Loucy (cell line): ENCODE data around the gene MET.

ENCODE experiments used
- EZH2phosphoT487 ChIP-seq: fragments of 200-600 bp; IDR thresholded peaks from 2 replicates; pipeline ENCODE4 v1.6.1; 2018; ENCODE audit warnings: antibody characterized with exemption, mild to moderate bottlenecking, moderate library complexity, borderline replicate concordance
- TF ChIP-seq, protein P1 (sequence below): fragments of 200-600 bp; sonication (generic); conservative IDR thresholded peaks from 2 replicates; pipeline ENCODE4 v1.5.1; 2014; ENCODE audit warnings: mild to moderate bottlenecking, antibody characterized with exemption, low read length

DNA sequence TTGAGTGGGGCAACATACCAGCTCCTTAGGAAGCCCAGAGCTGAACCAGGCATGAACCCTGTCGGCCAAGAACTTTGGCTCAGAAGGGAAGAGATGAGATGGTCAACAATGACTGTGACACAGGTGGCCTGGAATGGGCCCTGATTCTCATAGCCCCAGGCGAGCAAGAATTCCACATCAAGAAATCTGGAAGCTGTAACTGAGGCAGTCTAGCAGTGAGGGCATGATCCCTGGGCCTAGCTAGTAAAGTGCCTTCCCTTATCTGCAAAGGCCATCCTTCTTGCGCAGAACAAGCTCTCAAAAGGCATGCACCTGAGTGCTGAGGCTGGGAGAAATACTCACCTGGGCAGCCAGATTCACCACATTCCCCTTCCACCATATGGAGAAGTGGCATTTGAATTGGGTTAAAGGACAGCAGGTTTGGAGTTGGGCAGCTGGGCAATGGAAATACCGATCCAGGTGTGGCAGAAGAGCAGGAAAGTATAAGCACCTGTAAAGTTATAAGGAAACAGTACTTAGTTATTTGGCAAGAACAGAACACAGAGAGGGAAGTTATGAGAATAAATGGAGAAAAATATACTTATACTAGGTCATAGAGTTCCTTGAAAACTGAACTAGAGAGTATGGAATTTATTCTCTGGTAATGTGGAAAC lies 111.8 kb downstream of the MET start:
- TF ChIP-seq, protein P1, sequence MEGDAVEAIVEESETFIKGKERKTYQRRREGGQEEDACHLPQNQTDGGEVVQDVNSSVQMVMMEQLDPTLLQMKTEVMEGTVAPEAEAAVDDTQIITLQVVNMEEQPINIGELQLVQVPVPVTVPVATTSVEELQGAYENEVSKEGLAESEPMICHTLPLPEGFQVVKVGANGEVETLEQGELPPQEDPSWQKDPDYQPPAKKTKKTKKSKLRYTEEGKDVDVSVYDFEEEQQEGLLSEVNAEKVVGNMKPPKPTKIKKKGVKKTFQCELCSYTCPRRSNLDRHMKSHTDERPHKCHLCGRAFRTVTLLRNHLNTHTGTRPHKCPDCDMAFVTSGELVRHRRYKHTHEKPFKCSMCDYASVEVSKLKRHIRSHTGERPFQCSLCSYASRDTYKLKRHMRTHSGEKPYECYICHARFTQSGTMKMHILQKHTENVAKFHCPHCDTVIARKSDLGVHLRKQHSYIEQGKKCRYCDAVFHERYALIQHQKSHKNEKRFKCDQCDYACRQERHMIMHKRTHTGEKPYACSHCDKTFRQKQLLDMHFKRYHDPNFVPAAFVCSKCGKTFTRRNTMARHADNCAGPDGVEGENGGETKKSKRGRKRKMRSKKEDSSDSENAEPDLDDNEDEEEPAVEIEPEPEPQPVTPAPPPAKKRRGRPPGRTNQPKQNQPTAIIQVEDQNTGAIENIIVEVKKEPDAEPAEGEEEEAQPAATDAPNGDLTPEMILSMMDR, result no peak
- no peak for TF ChIP-seq EZH2phosphoT487
